Muscle layer of duodenum (tissue), 2 donors: ENCODE measurements around the gene COQ2.

Experiments used
- H3K27ac ChIP-seq: one replicate; pipeline ENCODE4 v1.7.0; 2013; ENCODE audit warnings: mild to moderate bottlenecking, low read length
- H3K27me3 ChIP-seq: one replicate; pipeline ENCODE4 v1.7.0; 2013; ENCODE audit warnings: low read depth, mild to moderate bottlenecking, control low read depth, low read length
- H3K36me3 ChIP-seq, 2 donors: one replicate each; pipeline ENCODE4 v1.7.0; 2013; ENCODE audit warnings: low read length in 2 of 2, control low read depth in 1 of 2, mild to moderate bottlenecking in 1 of 2; ENCODE audit not compliant: insufficient read depth in 2 of 2, control insufficient read depth in 1 of 2
- H3K4me1 ChIP-seq, 2 donors: one replicate each; pipeline ENCODE4 v1.7.0; 2013; ENCODE audit warnings: low read length in 2 of 2, mild to moderate bottlenecking in 2 of 2, control low read depth in 1 of 2, moderate library complexity in 1 of 2; ENCODE audit not compliant: insufficient read depth in 2 of 2, control insufficient read depth in 1 of 2
- H3K4me3 ChIP-seq, 2 donors: one replicate each; pipeline ENCODE4 v1.7.0; 2013; ENCODE audit warnings: low read length in 2 of 2, low read depth in 1 of 2, mild to moderate bottlenecking in 1 of 2
- H3K9me3 ChIP-seq, 2 donors: one replicate each; pipeline ENCODE4 v1.7.0; 2013; ENCODE audit warnings: low read length in 2 of 2, control low read depth in 1 of 2, mild to moderate bottlenecking in 1 of 2; ENCODE audit not compliant: control insufficient read depth in 1 of 2
- donor health status: healthy.

Gene COQ2

GRCh38 chr4:83262682-83263081 lies 21.9 kb downstream of the COQ2 start:
- H3K27ac ChIP-seq = no peak overlapping the region
- no peaks in the 10 kb centered on the region for H3K27me3 ChIP-seq
- H3K4me1 ChIP-seq = no peaks in the 10 kb centered on the region
- H3K9me3 ChIP-seq = no peaks in the 10 kb centered on the region
- no peak overlapping the region for H3K4me3 ChIP-seq
- H3K36me3 ChIP-seq = peaks cover 3 to 5% of the 10 kb centered on the region in 2 donors

GRCh38 chr4:83261307-83261706 lies 23.3 kb downstream of the COQ2 start:
- H3K27ac ChIP-seq = peak overlapping the region; percentile 29
- H3K4me1 ChIP-seq = no peaks in the 10 kb centered on the region
- H3K9me3 ChIP-seq = no peaks in the 10 kb centered on the region
- H3K36me3 ChIP-seq = peaks cover 3 to 5% of the 10 kb centered on the region in 2 donors
- H3K27me3 ChIP-seq = no peaks in the 10 kb centered on the region
- no peak overlapping the region for H3K4me3 ChIP-seq

- Histone ChIP-seq H3K36me3 (peaks cover 0 to 3% of the 10 kb centered on the region in 2 donors), H3K4me1 (no peaks in the 10 kb centered on the region), H3K4me3 (no peak overlapping the region), H3K9me3 (no peaks in the 10 kb centered on the region), H3K27me3 (no peaks in the 10 kb centered on the region), H3K27ac (no peak overlapping the region)
Observed at GRCh38 chr4:83259586-83259985, 25.0 kb downstream of the COQ2 start.

GRCh38 chr4:83258461-83258860 lies 26.1 kb downstream of the COQ2 start:
- Histone ChIP-seq H3K27ac (no peak overlapping the region), H3K4me3 (no peak overlapping the region), H3K4me1 (no peaks in the 10 kb centered on the region), H3K9me3 (no peaks in the 10 kb centered on the region), H3K36me3 (no peaks in the 10 kb centered on the region), H3K27me3 (no peaks in the 10 kb centered on the region)

GRCh38 chr4:83257811-83258210 lies 26.8 kb downstream of the COQ2 start:
- Histone ChIP-seq H3K4me3 (no peak overlapping the region), H3K9me3 (no peaks in the 10 kb centered on the region), H3K36me3 (no peaks in the 10 kb centered on the region), H3K27ac (no peak overlapping the region), H3K4me1 (no peaks in the 10 kb centered on the region), H3K27me3 (no peaks in the 10 kb centered on the region)

- H3K27me3 ChIP-seq = no peaks in the 10 kb centered on the region
- no peak overlapping the region for H3K4me3 ChIP-seq
- no peak overlapping the region for H3K27ac ChIP-seq
- no peaks in the 10 kb centered on the region for H3K9me3 ChIP-seq
- H3K4me1 ChIP-seq = no peaks in the 10 kb centered on the region
- no peaks in the 10 kb centered on the region for H3K36me3 ChIP-seq
Observed at GRCh38 chr4:83255584-83255983, 29.0 kb downstream of the COQ2 start.

GRCh38 chr4:83252782-83253405 lies 31.7 kb downstream of the COQ2 start:
- H3K27me3 ChIP-seq = no peaks in the 10 kb centered on the region
- H3K4me1 ChIP-seq = no peaks in the 10 kb centered on the region
- H3K9me3 ChIP-seq = no peaks in the 10 kb centered on the region
- H3K36me3 ChIP-seq = no peaks in the 10 kb centered on the region
- no peak overlapping the region for H3K4me3 ChIP-seq
- no peak overlapping the region for H3K27ac ChIP-seq

GRCh38 chr4:83251447-83251830 lies 33.2 kb downstream of the COQ2 start:
- H3K36me3 ChIP-seq = no peaks in the 10 kb centered on the region
- H3K27me3 ChIP-seq = no peaks in the 10 kb centered on the region
- H3K4me3 ChIP-seq = no peak overlapping the region
- H3K27ac ChIP-seq = no peak overlapping the region
- H3K4me1 ChIP-seq = no peaks in the 10 kb centered on the region
- H3K9me3 ChIP-seq = no peaks in the 10 kb centered on the region

- Histone ChIP-seq H3K36me3 (no peaks in the 10 kb centered on the region), H3K9me3 (no peaks in the 10 kb centered on the region), H3K27me3 (no peaks in the 10 kb centered on the region), H3K4me3 (no peak overlapping the region), H3K27ac (no peak overlapping the region), H3K4me1 (no peaks in the 10 kb centered on the region)
Observed at GRCh38 chr4:83250687-83251446, 33.7 kb downstream of the COQ2 start.

- Histone ChIP-seq H3K36me3 (no peaks in the 10 kb centered on the region), H3K27ac (no peak overlapping the region), H3K4me3 (no peak overlapping the region), H3K27me3 (no peaks in the 10 kb centered on the region), H3K9me3 (no peaks in the 10 kb centered on the region), H3K4me1 (no peaks in the 10 kb centered on the region)
Observed at GRCh38 chr4:83248486-83248885, 36.1 kb downstream of the COQ2 start.

GRCh38 chr4:83247415-83248357 lies 36.9 kb downstream of the COQ2 start:
- H3K36me3 ChIP-seq = no peaks in the 10 kb centered on the region
- no peak overlapping the region for H3K27ac ChIP-seq
- no peaks in the 10 kb centered on the region for H3K9me3 ChIP-seq
- no peaks in the 10 kb centered on the region for H3K27me3 ChIP-seq
- H3K4me1 ChIP-seq = no peaks in the 10 kb centered on the region
- H3K4me3 ChIP-seq = no peak overlapping the region
